Neural cell (in vitro differentiated cells): ENCODE data around the gene CEP295NL. TPM values are rescaled to one million over a fixed set of nuclear protein-coding genes. Genes with fewer than 3 reads are reported as not detected.

ENCODE experiments used
- H2AFZ ChIP-seq: fragments of 200-600, 300-800 bp; sonication (generic), shearing (Covaris generic); 2 replicates; pipeline ENCODE4 v1.6.0; 2014; ENCODE audit warnings: low read depth, mild to moderate bottlenecking, antibody characterized with exemption, low read length, moderate library complexity
- H3F3A ChIP-seq: fragments of 200-600 bp; shearing (Covaris generic); 2 replicates; pipeline ENCODE4 v1.6.1; 2016; ENCODE audit warnings: mild to moderate bottlenecking, moderate library complexity, mixed read lengths, antibody characterized with exemption, low read length; ENCODE audit not compliant: insufficient read depth, poor library complexity, severe bottlenecking
- H3K27ac ChIP-seq: fragments of 200-600, 300-800 bp; sonication (generic), shearing (Covaris generic); 2 replicates; pipeline ENCODE4 v1.5.1; 2014; ENCODE audit warnings: mild to moderate bottlenecking, low read length, moderate library complexity
- H3K27me3 ChIP-seq: fragments of 300-800, 200-600 bp; sonication (generic), shearing (Covaris generic); 2 replicates; pipeline ENCODE4 v1.6.0; 2014; ENCODE audit warnings: mild to moderate bottlenecking, low read depth, low read length, moderate library complexity; ENCODE audit not compliant: insufficient read depth
- H3K36me3 ChIP-seq: fragments of 300-800, 200-600 bp; sonication (generic), shearing (Covaris generic); 2 replicates; pipeline ENCODE4 v1.5.1; 2014; ENCODE audit warnings: mild to moderate bottlenecking, antibody characterized with exemption, low read length, moderate library complexity; ENCODE audit not compliant: insufficient read depth
- H3K4me2 ChIP-seq: fragments of 300-800, 200-600 bp; sonication (generic), shearing (Covaris generic); 2 replicates; pipeline ENCODE4 v1.6.0; 2014; ENCODE audit warnings: mild to moderate bottlenecking, low read length
- H3K4me3 ChIP-seq: fragments of 300-800, 200-600 bp; sonication (generic), shearing (Covaris generic); 2 replicates; pipeline ENCODE4 v1.5.1; 2014; ENCODE audit warnings: mild to moderate bottlenecking, low read length, moderate library complexity
- H3K79me2 ChIP-seq: fragments of 200-600 bp; shearing (Covaris generic); replicated peaks from 2 replicates; pipeline ENCODE4 v1.6.0; 2014; ENCODE audit warnings: mild to moderate bottlenecking, low read length, moderate library complexity; ENCODE audit not compliant: insufficient read depth
- H3K9ac ChIP-seq: fragments of 300-800, 200-600 bp; sonication (generic), shearing (Covaris generic); 2 replicates; pipeline ENCODE4 v1.6.1; 2016; ENCODE audit warnings: mild to moderate bottlenecking, low read length, mixed read lengths
- H3K9me2 ChIP-seq: fragments of 200-600 bp; shearing (Covaris generic); 2 replicates; pipeline ENCODE4 v1.6.1; 2016; ENCODE audit warnings: mild to moderate bottlenecking, low read length, mixed read lengths; ENCODE audit not compliant: insufficient read depth
- H3K9me3 ChIP-seq: fragments of 200-600, 300-800 bp; sonication (generic), shearing (Covaris generic); 2 replicates; pipeline ENCODE4 v1.6.1; 2016; ENCODE audit warnings: mild to moderate bottlenecking, mixed run types, low read length, moderate library complexity, mixed read lengths
- H4K20me1 ChIP-seq: fragments of 200-600 bp; shearing (Covaris generic); 2 replicates; pipeline ENCODE4 v1.6.1; 2016; ENCODE audit warnings: mild to moderate bottlenecking, mixed run types; ENCODE audit not compliant: insufficient read depth
- CTCF ChIP-seq: fragments of 450-650 bp; IDR thresholded peaks from 2 replicates; pipeline ENCODE4 v1.5.1; 2014; ENCODE audit warnings: antibody characterized with exemption, mild to moderate bottlenecking, moderate library complexity; ENCODE audit not compliant: poor library complexity, severe bottlenecking
- EP300 ChIP-seq: fragments of 450-650 bp; conservative IDR thresholded peaks from 2 replicates; pipeline ENCODE4 v1.6.1; 2014; ENCODE audit warnings: antibody characterized with exemption, mild to moderate bottlenecking, moderate library complexity; ENCODE audit not compliant: poor library complexity, severe bottlenecking
- EZH2 ChIP-seq: fragments of 200-600, 300-800 bp; shearing (Covaris generic), sonication (generic); IDR thresholded peaks from 2 replicates; pipeline ENCODE4 v1.6.1; 2014; ENCODE audit warnings: antibody characterized with exemption, low read length, borderline replicate concordance, mild to moderate bottlenecking; ENCODE audit not compliant: insufficient read depth, poor library complexity, severe bottlenecking
- MXI1 ChIP-seq: fragments of 450-650 bp; conservative IDR thresholded peaks from 2 replicates; pipeline ENCODE4 v1.6.1; 2014; ENCODE audit warnings: antibody characterized with exemption, mild to moderate bottlenecking; ENCODE audit not compliant: poor library complexity, severe bottlenecking
- POLR2AphosphoS5 ChIP-seq: IDR thresholded peaks from 2 replicates; pipeline ENCODE4 v1.6.1; 2012
- RAD21 ChIP-seq: fragments of 450-650 bp; conservative IDR thresholded peaks from 2 replicates; pipeline ENCODE4 v1.6.1; 2014; ENCODE audit warnings: antibody characterized with exemption, mild to moderate bottlenecking, moderate library complexity
- REST ChIP-seq: IDR thresholded peaks from 2 replicates; pipeline ENCODE4 v1.6.1; 2012; ENCODE audit warnings: borderline replicate concordance
- SMC3 ChIP-seq: fragments of 450-650 bp; conservative IDR thresholded peaks from 2 replicates; pipeline ENCODE4 v1.6.1; 2014; ENCODE audit warnings: antibody characterized with exemption, mild to moderate bottlenecking, moderate library complexity; ENCODE audit not compliant: poor library complexity
- TAF1 ChIP-seq: IDR thresholded peaks from 2 replicates; pipeline ENCODE4 v1.6.1; 2012; ENCODE audit warnings: low read depth
- polyA plus RNA-seq: library from polyadenylated mRNA; depleted of rRNA; stranded (reverse); fragments of >200 nt; gene quantifications from 2 replicates; pipeline ENCODE4 v1.2.3, GENCODE V29; 2014

The CEP295NL gene
- polyA plus RNA-seq, 1 donor from 2014 or later, result not detected

GRCh38 chr17:78885956-78886355 lies 17.0 kb downstream of the CEP295NL start:
- Histone ChIP-seq H3K36me3 (no peaks in the 10 kb centered on the region), H4K20me1 (no peaks in the 10 kb centered on the region), H3K4me2 (no peak overlapping the region), H3K4me3 (no peak overlapping the region), H2AFZ (no peak overlapping the region), H3K9me3 (no peaks in the 10 kb centered on the region), H3K79me2 (peaks cover 37% of the 10 kb centered on the region), H3K9me2 (no peaks in the 10 kb centered on the region), H3K27me3 (no peaks in the 10 kb centered on the region), H3F3A (peaks cover 10% of the 10 kb centered on the region), H3K27ac (no peak overlapping the region), H3K9ac (no peak overlapping the region)
- no peak for TF ChIP-seq EZH2
- TF ChIP-seq EP300, result no peak
- TF ChIP-seq MXI1, result no peak
- TF ChIP-seq TAF1, result no peak

- Histone ChIP-seq H3K36me3 (no peaks in the 10 kb centered on the region), H3K4me3 (no peak overlapping the region), H3K9me3 (no peaks in the 10 kb centered on the region), H3K9me2 (no peaks in the 10 kb centered on the region), H3K4me2 (no peak overlapping the region), H3K79me2 (peaks cover 44% of the 10 kb centered on the region), H3K27ac (peak overlapping the region; percentile 87), H3F3A (peaks cover 10% of the 10 kb centered on the region), H4K20me1 (no peaks in the 10 kb centered on the region), H3K9ac (peak overlapping the region; percentile 76), H3K27me3 (no peaks in the 10 kb centered on the region), H2AFZ (no peak overlapping the region)
- no peak for TF ChIP-seq POLR2AphosphoS5
- TF ChIP-seq CTCF, result no peak
- TF ChIP-seq EP300, result no peak
- TF ChIP-seq EZH2, result no peak
- TF ChIP-seq TAF1, result no peak
- no peak for TF ChIP-seq MXI1
- TF ChIP-seq SMC3, result no peak
- TF ChIP-seq REST, result no peak
- no peak for TF ChIP-seq RAD21
These were observed 17.9 kb downstream of the CEP295NL start for GRCh38 chr17:78884876-78885667.
